Effector memory CD4-positive, alpha-beta T cell (primary cell): ENCODE results near the gene TNFSF13.
A peak's percentile ranks its signal among the peaks of the same experiment; 100 is the strongest.

Experiments
- DNase-seq, 3 donors: peaks; one replicate each; pipeline ENCODE4 v3.0.0-alpha.2; 2020
- H3K27ac ChIP-seq: 2 replicates; pipeline ENCODE4 v1.7.0; 2013; ENCODE audit warnings: mild to moderate bottlenecking, low read length, moderate library complexity; ENCODE audit not compliant: insufficient read depth, poor library complexity, severe bottlenecking
- H3K27me3 ChIP-seq: replicated peaks from 2 replicates; pipeline ENCODE4 v1.7.0; 2013; ENCODE audit warnings: mild to moderate bottlenecking, low read length; ENCODE audit not compliant: insufficient read depth, control insufficient read depth, poor library complexity, severe bottlenecking
- H3K36me3 ChIP-seq: 2 replicates; pipeline ENCODE4 v1.7.0; 2013; ENCODE audit warnings: mild to moderate bottlenecking, low read length, moderate library complexity; ENCODE audit not compliant: control insufficient read depth, insufficient read depth
- H3K4me1 ChIP-seq: 2 replicates; pipeline ENCODE4 v1.7.0; 2013; ENCODE audit warnings: low read length, mild to moderate bottlenecking; ENCODE audit not compliant: control insufficient read depth, insufficient read depth, poor library complexity, severe bottlenecking
- H3K4me3 ChIP-seq: 2 replicates; pipeline ENCODE4 v1.7.0; 2013; ENCODE audit warnings: low read length, low read depth, mild to moderate bottlenecking; ENCODE audit not compliant: insufficient read depth, poor library complexity, severe bottlenecking
- H3K9me3 ChIP-seq: 2 replicates; pipeline ENCODE4 v1.7.0; 2013; ENCODE audit warnings: mild to moderate bottlenecking, low read length, moderate library complexity; ENCODE audit not compliant: control insufficient read depth

The TNFSF13 gene

GRCh38 chr17:7582396-7583252, 24.1 kb downstream of the TNFSF13 start:
- Histone ChIP-seq H3K4me1 (peaks cover 24% of the 10 kb centered on the region), H3K4me3 (peak overlapping the region; percentile 89), H3K36me3 (peaks cover 19% of the 10 kb centered on the region), H3K27ac (no peak overlapping the region), H3K9me3 (no peaks in the 10 kb centered on the region), H3K27me3 (no peaks in the 10 kb centered on the region)
- no peak for DNase-seq

- Histone ChIP-seq H3K27me3 (no peaks in the 10 kb centered on the region), H3K9me3 (no peaks in the 10 kb centered on the region), H3K36me3 (peaks cover 20% of the 10 kb centered on the region), H3K4me3 (peak within 1 kb of the TSS; percentile 89), H3K27ac (peak within 1 kb of the TSS; percentile 97), H3K4me1 (peaks cover 24% of the 10 kb centered on the region)
- DNase-seq, result peak; percentile 87 to 91 (median 89)
These were observed 24.9 kb downstream of the TNFSF13 start, which contains the start of gene MPDU1 for GRCh38 chr17:7583253-7584109. Gene MPDU1, plus strand, starts transcription at chr17:7583852. Its CDS starts 11 bp downstream, at chr17:7583863.

GRCh38 chr17:7586673-7587419, 28.3 kb downstream of the TNFSF13 start:
- no peak overlapping the region for H3K4me3 ChIP-seq
- H3K9me3 ChIP-seq, result no peaks in the 10 kb centered on the region
- no peak overlapping the region for H3K27ac ChIP-seq
- DNase-seq, result no peak
- peaks cover 16% of the 10 kb centered on the region for H3K4me1 ChIP-seq
- peaks cover 24% of the 10 kb centered on the region for H3K36me3 ChIP-seq
- H3K27me3 ChIP-seq, result no peaks in the 10 kb centered on the region

- Histone ChIP-seq H3K4me3 (no peak overlapping the region), H3K27ac (no peak overlapping the region), H3K4me1 (peaks cover 16% of the 10 kb centered on the region), H3K27me3 (no peaks in the 10 kb centered on the region), H3K36me3 (peaks cover 31% of the 10 kb centered on the region), H3K9me3 (no peaks in the 10 kb centered on the region)
- no peak for DNase-seq
These were observed 29.0 kb downstream of the TNFSF13 start for GRCh38 chr17:7587420-7588151.

- Histone ChIP-seq H3K9me3 (no peaks in the 10 kb centered on the region), H3K27me3 (no peaks in the 10 kb centered on the region), H3K27ac (no peak overlapping the region), H3K4me1 (peaks cover 8% of the 10 kb centered on the region), H3K36me3 (peaks cover 42% of the 10 kb centered on the region), H3K4me3 (no peak overlapping the region)
- DNase-seq, result no peak
These were observed 30.1 kb downstream of the TNFSF13 start for GRCh38 chr17:7588553-7589203.

GRCh38 chr17:7589204-7589868, 30.8 kb downstream of the TNFSF13 start:
- H3K4me3 ChIP-seq, result no peak overlapping the region
- H3K27me3 ChIP-seq, result no peaks in the 10 kb centered on the region
- peaks cover 49% of the 10 kb centered on the region for H3K36me3 ChIP-seq
- no peak overlapping the region for H3K27ac ChIP-seq
- peaks cover 6% of the 10 kb centered on the region for H3K4me1 ChIP-seq
- DNase-seq, result peak; percentile 25 to 44 (median 39)
- no peaks in the 10 kb centered on the region for H3K9me3 ChIP-seq

GRCh38 chr17:7589891-7590691, 31.5 kb downstream of the TNFSF13 start, which contains the start of gene SOX15:
Gene SOX15, minus strand, starts transcription at chr17:7590094. Its CDS starts 418 bp downstream, at chr17:7589676.
- no peaks in the 10 kb centered on the region for H3K4me1 ChIP-seq
- H3K36me3 ChIP-seq, result peaks cover 56% of the 10 kb centered on the region
- no peaks in the 10 kb centered on the region for H3K9me3 ChIP-seq
- no peaks in the 10 kb centered on the region for H3K27me3 ChIP-seq
- no peak within 1 kb of the TSS for H3K27ac ChIP-seq
- no peak for DNase-seq
- no peak within 1 kb of the TSS for H3K4me3 ChIP-seq

- no peaks in the 10 kb centered on the region for H3K27me3 ChIP-seq
- no peaks in the 10 kb centered on the region for H3K4me1 ChIP-seq
- peaks cover 63% of the 10 kb centered on the region for H3K36me3 ChIP-seq
- no peak overlapping the region for H3K27ac ChIP-seq
- no peaks in the 10 kb centered on the region for H3K9me3 ChIP-seq
- no peak overlapping the region for H3K4me3 ChIP-seq
- no peak for DNase-seq
These were observed 32.2 kb downstream of the TNFSF13 start for GRCh38 chr17:7590743-7591142.
